MG63 (cell line): ENCODE data around the gene MOB3B. TPM values are rescaled to one million over a fixed set of nuclear protein-coding genes. Genes with fewer than 3 reads are reported as not detected.
"Not testable (repeated sequence)": the region's sequence is repeated elsewhere in the genome, so short reads cannot be mapped to it uniquely, and the experiment has no call there.

Experiments used
- DNase-seq: peaks from one replicate; pipeline ENCODE4 v3.0.0-alpha.2; 2020
- H3K27me3 ChIP-seq: fragments of 250-450 bp; sonication (Bioruptor Pico); 2 replicates; pipeline ENCODE4 v1.5.1; 2020; ENCODE audit warnings: mild to moderate bottlenecking, moderate library complexity
- H3K36me3 ChIP-seq: fragments of 250-450 bp; sonication (Bioruptor Pico); 2 replicates; pipeline ENCODE4 v1.5.1; 2020; ENCODE audit warnings: mild to moderate bottlenecking, moderate library complexity
- H3K4me3 ChIP-seq: fragments of 250-450 bp; sonication (Bioruptor Pico); 2 replicates; pipeline ENCODE4 v1.5.1; 2020; ENCODE audit warnings: mild to moderate bottlenecking, moderate library complexity
- H3K9me3 ChIP-seq: fragments of 250-450 bp; sonication (Bioruptor Pico); 2 replicates; pipeline ENCODE4 v1.5.1; 2020; ENCODE audit warnings: mild to moderate bottlenecking, moderate library complexity
- total RNA-seq: library from RNA; depleted of rRNA; stranded (reverse); fragments of >200 nt; shearing (Covaris generic); gene quantifications from 2 replicates; pipeline ENCODE4 v1.2.3, GENCODE V29; 2014; ENCODE audit warnings: low replicate concordance

The MOB3B gene
- total RNA-seq, 1 experiment from 2014 or later, result not detected

DNA sequence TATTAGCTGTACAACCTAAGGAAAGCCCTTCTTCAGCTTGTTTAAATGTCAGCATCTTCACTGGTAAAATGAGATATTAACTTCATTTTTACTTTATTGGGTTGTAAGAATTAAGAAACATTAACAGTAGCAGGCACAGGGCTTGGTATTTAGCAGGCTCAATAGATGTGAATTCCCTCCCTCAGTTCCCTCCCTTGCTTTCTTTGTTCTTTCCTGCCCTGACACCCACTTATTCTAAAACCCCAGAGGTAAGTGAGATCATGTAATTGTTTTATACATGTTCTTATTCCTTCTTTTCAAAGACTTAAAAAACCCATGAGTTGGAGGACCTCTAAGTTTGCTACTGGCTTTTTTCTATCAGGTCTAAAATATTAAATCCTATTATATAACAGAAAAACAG is 78.9 kb downstream of the MOB3B start:
- H3K27me3 ChIP-seq, result no peaks in the 10 kb centered on the region
- no peak for DNase-seq

DNA sequence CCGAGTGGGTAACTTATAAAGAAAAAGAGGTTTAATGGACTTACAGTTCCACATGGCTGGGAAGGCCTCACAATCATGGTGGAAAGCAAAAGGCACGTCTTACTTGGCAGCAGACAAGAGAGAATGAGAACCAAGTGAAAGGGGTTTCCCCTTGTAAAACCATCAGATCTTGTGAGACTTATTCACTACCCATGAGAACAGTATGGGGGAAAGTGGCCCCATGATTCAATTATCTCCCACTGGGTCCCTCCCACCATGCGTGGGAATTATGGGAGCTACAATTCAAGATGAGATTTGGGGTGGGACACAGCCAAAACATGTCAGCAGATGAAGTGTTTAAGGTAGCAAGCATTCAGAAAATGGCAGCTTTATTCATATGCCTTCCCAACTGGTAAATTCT is 81.3 kb downstream of the MOB3B start:
- H3K27me3 ChIP-seq, DNase-seq, H3K9me3 ChIP-seq, H3K4me3 ChIP-seq, H3K36me3 ChIP-seq: not testable (repeated sequence)

More for the DNA sequence above, 78.9 kb downstream of the MOB3B start:
- no peaks in the 10 kb centered on the region for H3K36me3 ChIP-seq
- H3K4me3 ChIP-seq, result no peak overlapping the region
- H3K9me3 ChIP-seq, result no peaks in the 10 kb centered on the region

DNA sequence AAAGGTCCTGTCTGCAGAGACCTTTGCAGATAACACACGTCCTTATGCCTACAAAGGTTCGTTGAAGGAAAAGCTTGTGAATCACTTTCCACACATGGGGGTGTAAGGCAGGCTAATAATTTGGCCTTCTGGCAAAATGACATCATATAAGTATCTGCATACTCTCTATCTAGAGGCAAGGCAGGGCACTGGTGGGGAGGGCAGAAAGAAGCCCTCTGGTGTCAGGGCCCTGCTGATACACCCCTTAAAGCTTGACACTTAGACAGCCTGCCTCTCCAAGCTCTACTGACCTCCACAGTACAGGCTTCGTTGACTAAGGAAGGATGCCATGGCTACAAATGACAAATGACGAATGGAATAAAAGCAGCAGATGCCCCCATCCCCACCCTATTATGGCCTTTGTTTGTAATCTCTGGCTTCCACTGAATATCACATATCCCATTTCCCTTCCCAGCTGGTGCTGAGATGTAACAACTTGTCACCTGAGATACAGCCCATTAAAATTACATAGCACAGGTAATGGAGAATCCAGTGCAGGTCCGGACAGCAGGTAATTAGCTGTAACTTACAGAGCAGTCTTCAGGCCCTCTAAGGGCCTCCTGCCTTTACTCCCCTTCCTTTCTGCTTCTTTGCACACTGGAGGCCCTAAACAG is 82.5 kb downstream of the MOB3B start:
- H3K27me3 ChIP-seq, result no peaks in the 10 kb centered on the region
- H3K4me3 ChIP-seq, result no peak overlapping the region
- no peak for DNase-seq
- no peaks in the 10 kb centered on the region for H3K36me3 ChIP-seq
- no peaks in the 10 kb centered on the region for H3K9me3 ChIP-seq

DNA sequence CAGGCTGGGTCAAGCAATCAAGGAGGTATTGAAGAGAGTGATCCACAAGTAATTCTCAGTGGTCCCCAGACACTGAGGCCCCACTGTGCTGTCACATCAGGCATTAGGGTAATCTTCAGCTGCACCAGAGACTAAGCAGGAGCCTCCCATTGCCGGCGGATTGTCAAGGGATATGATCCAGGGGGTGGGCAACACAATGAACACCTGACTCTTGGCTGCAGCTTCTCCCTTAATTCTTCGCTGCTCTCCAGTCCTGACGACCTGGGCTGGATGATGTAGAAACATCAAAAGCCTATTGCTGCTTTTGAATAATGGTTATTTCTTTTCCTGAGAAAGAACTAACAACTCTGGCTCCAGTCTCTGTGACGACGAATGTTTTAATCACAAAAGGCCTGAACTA is 83.9 kb downstream of the MOB3B start:
- no peak for DNase-seq
- Histone ChIP-seq H3K4me3 (no peak overlapping the region), H3K36me3 (no peaks in the 10 kb centered on the region), H3K9me3 (no peaks in the 10 kb centered on the region), H3K27me3 (no peaks in the 10 kb centered on the region)

DNA sequence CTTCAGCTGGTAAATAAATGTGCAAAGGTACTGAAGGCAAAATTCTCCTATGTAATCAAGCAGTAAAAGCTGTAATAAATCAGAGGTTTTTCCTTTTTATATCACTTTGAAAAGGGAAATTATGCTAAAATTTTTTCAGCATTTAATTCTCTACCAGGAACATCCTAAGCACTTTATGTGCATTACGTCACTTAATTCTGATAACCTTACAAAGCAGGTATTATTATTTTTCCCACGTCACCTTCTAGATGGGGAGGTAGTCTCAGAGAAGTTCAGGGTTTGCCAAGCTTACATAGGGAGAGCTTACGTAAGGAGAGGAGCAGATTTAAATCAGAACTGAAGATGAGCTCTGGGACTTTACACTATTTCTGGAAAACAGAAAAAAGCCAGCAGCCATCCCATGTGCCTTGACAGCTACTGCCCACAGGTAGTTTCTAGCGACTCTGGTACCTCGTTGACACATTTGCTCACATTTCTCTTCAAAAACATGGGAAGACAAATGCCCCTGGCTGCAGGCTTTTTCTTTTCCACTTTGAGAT is 84.5 kb downstream of the MOB3B start:
- DNase-seq, result no peak
- H3K4me3 ChIP-seq, result no peak overlapping the region
- H3K9me3 ChIP-seq, result no peaks in the 10 kb centered on the region
- no peaks in the 10 kb centered on the region for H3K36me3 ChIP-seq
- H3K27me3 ChIP-seq, result no peaks in the 10 kb centered on the region

DNA sequence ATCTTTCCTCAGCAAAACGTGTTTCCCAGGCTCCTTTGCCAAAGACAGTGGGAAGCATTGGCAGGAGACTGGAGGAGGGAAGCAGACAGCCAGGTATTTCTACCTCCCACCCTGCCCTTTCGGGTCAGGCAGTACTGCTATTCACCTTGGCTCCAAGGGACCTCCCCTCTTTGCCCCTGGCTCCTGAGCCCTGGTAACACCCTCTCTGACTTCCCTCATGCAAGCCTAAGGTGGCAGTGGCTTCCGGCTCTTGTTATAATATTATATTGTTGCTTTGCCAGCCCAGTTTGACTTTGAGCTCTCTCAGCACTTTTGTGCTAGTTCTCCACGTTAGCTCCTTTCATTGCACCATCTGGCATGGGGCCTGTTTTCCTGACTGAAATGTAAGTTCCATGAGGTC is 87.2 kb downstream of the MOB3B start:
- H3K9me3 ChIP-seq, result no peaks in the 10 kb centered on the region
- H3K27me3 ChIP-seq, result no peaks in the 10 kb centered on the region
- no peak overlapping the region for H3K4me3 ChIP-seq
- DNase-seq, result no peak
- no peaks in the 10 kb centered on the region for H3K36me3 ChIP-seq

DNA sequence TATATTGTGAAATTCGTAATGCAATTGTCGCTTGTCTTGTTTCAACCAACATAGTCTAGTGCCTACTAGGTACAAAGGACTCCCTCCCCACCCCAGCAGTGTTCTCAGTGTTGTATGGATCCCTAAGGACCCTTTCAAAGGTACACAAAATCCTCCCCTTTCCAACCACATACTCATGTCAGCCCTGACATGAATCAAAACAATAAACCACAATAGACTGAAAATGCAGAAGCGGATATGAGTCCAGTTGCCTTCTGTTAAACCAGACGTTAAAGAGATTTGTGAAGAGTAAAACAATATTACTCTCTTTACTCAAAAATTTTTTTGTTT is 87.9 kb downstream of the MOB3B start:
- H3K27me3 ChIP-seq, result no peaks in the 10 kb centered on the region
- H3K36me3 ChIP-seq, result no peaks in the 10 kb centered on the region
- H3K9me3 ChIP-seq, result no peaks in the 10 kb centered on the region
- no peak overlapping the region for H3K4me3 ChIP-seq
- DNase-seq, result no peak

DNA sequence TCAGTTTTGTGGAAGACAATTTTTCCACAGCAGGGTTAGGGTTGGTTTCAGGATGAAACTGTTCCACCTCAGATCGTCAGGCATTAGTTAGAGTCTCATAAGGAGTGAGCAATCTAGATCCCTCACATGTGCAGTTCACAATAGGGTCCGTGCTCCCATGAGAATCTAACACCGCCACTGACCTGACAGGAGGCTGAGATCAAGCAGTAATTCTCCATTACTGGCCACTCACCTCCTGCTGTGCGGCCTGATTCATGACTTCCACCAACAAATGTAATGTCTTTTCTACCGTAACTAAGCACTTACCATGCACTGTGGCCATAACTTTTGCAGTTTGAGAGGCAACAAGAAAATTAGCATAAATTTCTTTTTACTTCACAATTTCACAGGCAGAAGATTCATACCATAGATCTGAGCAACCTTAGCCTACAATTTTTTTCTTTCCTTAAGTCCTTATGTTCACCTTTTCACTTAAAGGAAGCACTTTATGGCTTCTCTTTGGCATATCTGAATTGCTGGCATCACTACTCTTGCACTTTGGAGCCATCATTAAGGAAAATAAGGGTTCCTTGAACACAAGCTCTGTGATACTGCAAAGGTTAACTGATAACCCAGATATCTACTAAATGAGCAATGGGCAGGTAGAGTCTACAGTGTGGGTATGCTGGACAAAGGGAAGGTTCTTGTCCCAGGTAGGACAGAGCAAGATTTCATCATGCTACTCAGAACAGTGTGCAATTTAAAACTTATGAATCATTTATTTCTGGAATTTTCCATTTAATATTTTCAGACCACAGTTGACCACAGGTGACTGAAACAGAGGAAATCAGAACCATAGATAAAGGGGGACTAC is 88.5 kb downstream of the MOB3B start:
- no peak overlapping the region for H3K4me3 ChIP-seq
- H3K27me3 ChIP-seq, result no peaks in the 10 kb centered on the region
- no peak for DNase-seq
- no peaks in the 10 kb centered on the region for H3K36me3 ChIP-seq
- no peaks in the 10 kb centered on the region for H3K9me3 ChIP-seq

DNA sequence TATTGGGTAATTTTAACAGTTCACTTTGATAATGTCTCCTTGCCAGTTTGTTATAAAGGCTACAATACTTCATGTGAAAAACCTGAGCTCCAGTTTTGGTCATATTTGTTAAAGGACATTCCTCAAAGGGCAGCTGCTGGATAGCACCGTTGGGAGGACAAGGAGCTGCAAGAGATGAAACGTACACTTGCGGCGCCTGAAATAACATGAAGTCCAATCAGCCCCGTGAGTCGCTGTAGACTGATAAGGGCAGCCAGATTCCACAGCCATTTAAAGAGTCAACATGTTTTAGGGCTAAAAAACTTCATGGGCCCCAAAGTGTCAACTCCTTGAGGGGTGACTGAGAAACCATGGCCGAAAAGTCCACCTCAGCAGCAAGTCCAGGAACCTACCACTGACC is 91.1 kb downstream of the MOB3B start:
- no peaks in the 10 kb centered on the region for H3K9me3 ChIP-seq
- no peak for DNase-seq

DNA sequence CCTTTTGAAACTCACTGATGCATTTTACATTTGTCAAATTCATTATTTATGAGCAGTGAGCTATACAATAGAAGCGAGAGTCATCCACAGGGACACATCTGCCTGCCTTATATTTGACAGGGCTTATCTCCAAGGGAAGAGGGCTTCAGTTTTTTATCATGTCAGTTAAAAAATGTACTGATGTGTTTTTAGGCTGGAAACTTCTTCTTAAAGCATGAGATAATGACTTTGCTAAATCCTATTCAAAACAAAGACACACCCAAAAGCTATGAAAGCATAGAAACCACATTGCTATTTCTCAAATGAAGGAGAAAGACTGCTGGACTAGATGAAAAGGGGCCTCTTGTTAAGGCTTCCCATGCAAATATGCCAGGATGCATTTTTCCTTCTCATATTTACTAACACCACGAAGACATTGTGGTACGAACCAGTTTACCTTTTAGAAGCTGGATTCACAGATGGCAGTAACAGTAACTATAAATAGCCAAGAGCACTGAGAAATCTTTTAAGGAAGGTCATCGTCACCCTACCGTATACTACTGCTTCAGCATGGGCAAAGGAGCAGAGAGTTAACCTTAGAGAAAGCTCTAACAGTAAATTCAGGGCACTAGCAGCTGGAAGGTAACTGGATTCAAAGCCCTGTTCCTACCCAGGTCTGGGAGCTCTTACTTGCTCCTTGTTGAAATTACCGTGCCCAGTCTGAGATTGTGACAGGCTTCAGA is 91.8 kb downstream of the MOB3B start:
- Histone ChIP-seq H3K9me3 (no peaks in the 10 kb centered on the region), H3K36me3 (no peaks in the 10 kb centered on the region), H3K4me3 (no peak overlapping the region), H3K27me3 (no peaks in the 10 kb centered on the region)
- no peak for DNase-seq

More for the DNA sequence above, 91.1 kb downstream of the MOB3B start:
- H3K4me3 ChIP-seq, result no peak overlapping the region
- no peaks in the 10 kb centered on the region for H3K36me3 ChIP-seq
- no peaks in the 10 kb centered on the region for H3K27me3 ChIP-seq

DNA sequence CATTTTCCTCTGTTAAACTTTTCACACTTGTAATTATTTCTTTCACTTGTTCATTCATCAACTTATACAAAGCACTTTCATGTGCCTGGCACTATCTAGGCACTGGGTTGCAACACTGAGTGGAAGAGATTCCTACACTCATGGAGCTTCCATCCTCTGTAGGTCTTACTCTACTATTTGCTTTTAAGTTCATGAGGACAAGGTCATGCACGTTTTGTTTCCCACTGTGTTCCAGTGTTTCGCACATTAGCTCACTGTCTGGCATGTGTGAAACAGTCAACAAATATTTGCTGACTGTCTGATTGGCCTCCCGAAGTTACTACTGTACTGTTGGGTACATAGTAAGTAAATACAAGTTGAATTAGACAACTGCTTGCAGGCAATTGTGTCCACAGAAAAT is 93.4 kb downstream of the MOB3B start:
- Histone ChIP-seq H3K4me3 (no peak overlapping the region), H3K27me3 (no peaks in the 10 kb centered on the region), H3K36me3 (no peaks in the 10 kb centered on the region), H3K9me3 (no peaks in the 10 kb centered on the region)
- DNase-seq, result no peak

DNA sequence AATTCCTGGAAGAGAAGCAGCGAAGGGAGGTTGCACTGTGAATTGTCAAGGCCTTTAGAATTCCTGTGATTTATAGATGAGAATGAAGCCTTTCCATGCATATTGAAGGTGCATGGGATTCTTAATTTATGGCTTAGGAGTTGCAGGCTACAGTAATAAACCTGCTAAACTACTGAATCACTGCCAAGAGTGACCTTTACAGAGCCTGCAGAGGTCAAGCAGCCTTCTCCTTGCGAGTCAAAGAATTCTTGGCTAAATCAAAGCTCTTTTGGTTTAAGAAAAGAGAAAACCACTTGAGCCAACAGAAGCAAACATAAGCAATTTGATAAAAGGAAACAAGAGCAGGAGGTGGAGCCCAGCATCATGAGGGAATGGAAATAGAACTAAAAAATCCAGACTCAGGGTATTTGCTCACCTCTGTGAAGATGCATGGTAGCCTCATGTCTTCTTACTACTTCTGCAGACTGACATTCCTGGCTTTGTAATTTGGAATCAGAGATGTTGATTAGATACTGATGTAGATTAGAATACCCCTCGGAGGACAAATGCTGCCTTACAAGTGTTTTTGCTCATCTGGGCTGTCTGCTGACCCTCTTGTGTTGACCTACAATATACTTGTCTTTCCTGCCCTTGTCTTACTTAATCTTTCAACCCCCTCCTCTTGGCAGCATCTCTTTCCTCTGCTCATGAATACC is 95.8 kb downstream of the MOB3B start:
- no peaks in the 10 kb centered on the region for H3K27me3 ChIP-seq
- H3K36me3 ChIP-seq, result no peaks in the 10 kb centered on the region
- no peak overlapping the region for H3K4me3 ChIP-seq
- H3K9me3 ChIP-seq, result no peaks in the 10 kb centered on the region
- DNase-seq, result no peak

DNA sequence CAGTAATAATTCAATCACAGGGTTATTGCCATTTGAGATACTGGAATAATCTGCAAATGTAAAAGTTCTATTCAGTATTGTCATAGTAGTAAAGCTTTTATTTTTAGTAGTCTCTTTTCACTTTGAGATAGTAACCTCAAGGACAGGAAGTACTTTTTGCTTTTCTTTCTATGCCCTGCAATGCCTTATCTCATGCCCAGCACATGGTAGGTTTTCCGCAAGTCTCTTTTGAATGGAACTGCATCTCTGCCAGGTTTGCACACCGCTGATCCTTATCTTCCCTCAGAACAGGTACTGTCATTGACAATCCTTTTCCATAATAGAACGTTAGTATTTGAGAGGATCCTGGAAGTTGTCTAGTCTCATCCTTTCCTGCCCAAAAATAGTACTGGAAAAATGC is 97.3 kb downstream of the MOB3B start:
- H3K36me3 ChIP-seq, result no peaks in the 10 kb centered on the region
- H3K9me3 ChIP-seq, result no peaks in the 10 kb centered on the region
- no peaks in the 10 kb centered on the region for H3K27me3 ChIP-seq
- no peak for DNase-seq
- H3K4me3 ChIP-seq, result no peak overlapping the region

DNA sequence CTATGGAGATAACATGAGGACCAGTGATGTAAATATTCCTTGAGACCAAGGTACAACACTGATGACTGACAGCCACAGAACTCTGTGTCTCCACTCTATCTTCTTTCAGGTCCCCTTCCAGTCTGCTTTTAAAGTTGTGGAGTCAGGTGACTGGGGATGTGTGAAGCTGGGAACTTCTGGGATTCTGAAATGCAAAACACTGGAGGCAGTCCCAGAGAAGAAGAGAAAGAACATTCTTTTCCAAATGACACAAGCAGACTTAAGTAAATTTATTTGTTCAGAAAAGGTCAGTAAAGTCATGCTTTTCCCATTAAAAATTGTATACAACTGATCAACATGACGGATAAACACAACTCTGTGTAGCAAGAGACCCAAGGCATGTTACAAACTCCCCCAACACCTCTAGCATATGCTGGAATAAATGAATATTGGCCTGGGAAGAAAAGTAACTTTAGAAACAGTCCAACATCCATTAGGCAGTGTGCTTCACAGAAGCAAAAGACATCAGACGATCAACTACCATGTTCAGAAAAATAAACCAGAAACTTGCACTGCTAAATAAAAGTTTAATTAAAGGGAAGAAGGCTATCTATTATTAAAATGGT is 98.0 kb downstream of the MOB3B start:
- no peak for DNase-seq
- Histone ChIP-seq H3K4me3 (no peak overlapping the region), H3K36me3 (no peaks in the 10 kb centered on the region), H3K9me3 (no peaks in the 10 kb centered on the region), H3K27me3 (no peaks in the 10 kb centered on the region)

DNA sequence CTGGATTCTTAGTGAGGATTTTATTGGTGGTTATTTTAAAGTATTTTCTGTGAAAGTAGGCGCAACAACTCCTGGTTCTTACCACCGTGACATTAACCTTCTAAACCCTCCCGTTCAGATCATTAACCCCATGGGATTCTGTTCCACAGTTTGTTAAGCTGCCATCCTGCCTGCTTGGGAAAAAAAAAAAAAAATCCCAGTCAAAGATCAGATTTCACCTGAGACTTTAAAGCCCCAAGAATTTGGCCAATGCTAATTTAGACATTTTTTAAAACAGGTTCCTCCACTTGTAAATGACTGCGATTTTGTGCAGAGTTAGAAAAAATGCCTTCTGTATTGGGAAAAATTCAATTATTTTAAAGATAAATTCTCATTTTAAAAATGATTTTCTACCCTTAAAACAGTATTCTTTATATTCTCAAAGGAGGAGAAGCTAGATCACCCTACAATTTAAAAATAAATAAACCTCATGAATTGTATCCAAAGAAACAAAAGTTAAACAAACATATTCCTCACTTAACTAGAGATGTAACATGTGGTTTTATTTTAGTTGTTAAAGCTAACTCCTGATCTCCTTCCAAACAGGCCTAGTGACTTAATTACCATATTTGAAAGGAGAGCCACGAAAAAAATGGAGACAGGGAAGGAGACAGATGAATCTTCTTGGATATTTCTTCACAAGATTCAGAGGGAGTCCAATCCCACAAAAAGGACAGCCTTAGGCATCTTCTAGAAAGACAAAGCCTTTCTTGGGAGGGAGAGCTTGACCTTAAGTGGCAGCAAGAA is 98.7 kb downstream of the MOB3B start:
- DNase-seq, result no peak
- Histone ChIP-seq H3K36me3 (no peaks in the 10 kb centered on the region), H3K9me3 (no peaks in the 10 kb centered on the region), H3K27me3 (no peaks in the 10 kb centered on the region), H3K4me3 (no peak overlapping the region)

DNA sequence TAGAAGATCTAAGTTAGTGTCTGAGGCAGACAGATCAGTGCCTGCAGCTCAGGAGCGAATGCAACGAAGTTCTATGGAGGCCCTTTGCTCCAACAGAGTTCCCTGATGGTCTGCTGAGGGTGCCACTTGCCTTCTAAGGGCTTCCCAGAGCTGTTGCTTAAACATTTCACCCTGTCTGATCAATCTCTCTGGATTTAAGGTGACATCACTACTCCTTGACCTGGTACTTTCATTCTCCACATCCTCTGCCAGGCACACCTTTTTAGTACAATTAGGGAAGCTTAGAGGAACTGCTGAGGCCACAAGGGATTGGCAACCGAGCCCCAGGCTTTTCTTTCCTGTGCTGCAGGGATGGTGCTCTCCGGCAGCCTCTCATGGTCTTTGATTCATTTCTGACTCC is 99.7 kb downstream of the MOB3B start:
- no peaks in the 10 kb centered on the region for H3K36me3 ChIP-seq
- no peaks in the 10 kb centered on the region for H3K9me3 ChIP-seq
- no peak for DNase-seq
- no peaks in the 10 kb centered on the region for H3K27me3 ChIP-seq
- H3K4me3 ChIP-seq, result no peak overlapping the region
